GM13976 (cell line): Measurements from ENCODE around the gene FOXO3.
A peak's percentile ranks its signal among the peaks of the same experiment; 100 is the strongest.

ENCODE experiments used
- DNase-seq: peaks from one replicate; pipeline ENCODE4 v3.0.0; 2012; ENCODE audit warnings: low spot score
- CTCF ChIP-seq: IDR thresholded peaks from 2 replicates; pipeline ENCODE4 v1.5.1; 2012; ENCODE audit warnings: borderline replicate concordance, mild to moderate bottlenecking; ENCODE audit not compliant: insufficient read depth; ENCODE audit errors: extremely low read depth, missing control alignments, control extremely low read depth
- in situ Hi-C: fragments of 300-500 bp; cut with MboI; formaldehyde crosslinking; loops from one replicate; pipeline ENCODE4 v1.12.0; 2022; ENCODE audit warnings: low sequenced_read_pairs, mixed read lengths, inconsistent platforms; ENCODE audit not compliant: unreplicated experiment

The FOXO3 gene

DNA sequence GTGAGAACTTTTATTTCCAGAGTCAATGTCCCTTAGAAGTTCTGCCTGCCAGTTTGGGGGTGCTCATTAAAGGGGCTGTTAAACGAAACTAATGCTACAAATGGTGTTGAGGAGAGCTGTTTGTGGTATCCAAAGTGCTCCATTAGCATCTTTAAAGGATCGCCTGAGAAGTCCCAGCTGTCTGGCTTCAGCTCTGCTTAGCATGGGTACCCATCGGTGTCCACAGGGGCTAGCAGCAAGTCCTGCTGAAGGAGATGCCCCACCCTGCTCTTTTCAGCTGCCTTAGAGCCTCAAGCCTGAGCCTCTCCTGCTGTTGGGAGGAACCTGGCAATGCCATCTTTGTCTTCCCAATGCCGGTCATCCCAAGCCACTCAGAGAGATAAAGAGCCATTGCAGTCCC lies 111.1 kb downstream of the FOXO3 start:
- peak; percentile 6 for DNase-seq
- TF ChIP-seq CTCF = no peak
- in situ Hi-C loops = no loop called here

GRCh38 chr6:108672641-108673040 lies 111.9 kb downstream of the FOXO3 start:
- in situ Hi-C loops = no loop called here

GRCh38 chr6:108673153-108673552 lies 112.4 kb downstream of the FOXO3 start:
- no peak for TF ChIP-seq CTCF
- in situ Hi-C loops = no loop called here
- DNase-seq = peak; percentile 6

More at GRCh38 chr6:108672641-108673040, 111.9 kb downstream of the FOXO3 start:
- DNase-seq = no peak
- no peak for TF ChIP-seq CTCF

DNA sequence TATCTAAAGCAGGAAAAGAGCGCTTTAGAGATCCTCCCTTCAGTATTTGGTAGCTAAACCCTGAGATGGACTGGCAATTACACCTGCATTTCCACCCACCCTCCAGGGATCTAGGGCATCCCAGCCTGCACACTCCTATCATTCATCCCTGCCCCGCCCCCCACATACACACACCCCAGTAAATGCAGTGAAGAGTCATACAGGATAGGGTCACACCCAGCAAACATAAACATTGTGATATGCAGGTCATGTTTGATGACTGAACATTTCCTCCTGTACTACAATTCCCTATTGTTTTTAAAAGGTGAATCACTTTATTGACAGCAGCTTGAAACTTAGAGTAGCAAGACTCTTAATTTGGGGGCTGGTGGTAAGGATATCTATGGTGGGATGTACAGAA lies 112.9 kb downstream of the FOXO3 start:
- in situ Hi-C loops = no loop called here
- DNase-seq = peak; percentile 5
- no peak for TF ChIP-seq CTCF

DNA sequence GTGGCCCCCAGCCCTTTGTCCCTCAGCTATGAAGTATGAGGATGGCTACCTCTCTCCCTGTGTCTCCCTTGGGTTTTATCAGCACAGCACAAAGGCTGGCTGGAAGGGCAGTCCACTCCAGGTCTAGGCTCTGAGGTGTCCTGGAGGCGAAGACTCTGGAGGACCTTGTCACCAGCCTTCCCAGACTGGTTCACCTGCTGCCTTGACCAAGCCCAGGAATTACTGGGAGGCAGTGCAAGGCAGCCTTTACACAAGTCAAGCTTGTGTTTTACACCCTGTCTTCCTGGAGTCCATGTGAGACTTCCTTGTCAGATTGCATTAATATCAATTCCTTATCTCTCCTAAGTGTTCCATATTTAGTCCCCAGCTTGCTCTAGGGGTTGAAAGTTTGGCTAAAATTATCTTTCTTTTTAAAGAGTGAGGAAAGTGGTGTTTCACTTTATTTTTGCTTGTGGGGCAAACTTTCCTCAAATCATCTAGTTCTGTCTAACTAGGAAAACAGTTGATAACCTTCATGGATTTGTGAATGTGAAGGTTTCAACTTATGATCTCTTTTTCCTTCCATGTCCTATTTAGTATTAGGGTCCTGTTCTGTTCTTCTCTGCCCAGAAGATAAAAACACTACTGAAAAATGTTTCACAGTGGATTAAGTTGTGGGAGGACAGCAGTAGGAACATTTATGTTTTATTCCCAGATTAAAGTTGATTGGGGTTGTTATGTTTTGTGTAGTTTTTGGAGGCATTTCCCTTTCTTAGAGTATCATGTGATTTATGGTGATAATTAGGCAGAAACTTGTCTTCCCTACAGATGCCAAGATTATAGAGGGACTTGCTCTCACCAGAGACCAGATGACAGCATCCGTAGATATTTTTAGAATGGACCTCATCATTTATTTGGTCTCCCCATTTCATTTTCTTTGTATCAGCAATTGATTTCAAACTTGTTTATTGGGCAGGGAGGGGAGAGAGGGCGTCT lies 114.8 kb downstream of the FOXO3 start:
- in situ Hi-C loops = no loop called here
- DNase-seq = no peak
- no peak for TF ChIP-seq CTCF

DNA sequence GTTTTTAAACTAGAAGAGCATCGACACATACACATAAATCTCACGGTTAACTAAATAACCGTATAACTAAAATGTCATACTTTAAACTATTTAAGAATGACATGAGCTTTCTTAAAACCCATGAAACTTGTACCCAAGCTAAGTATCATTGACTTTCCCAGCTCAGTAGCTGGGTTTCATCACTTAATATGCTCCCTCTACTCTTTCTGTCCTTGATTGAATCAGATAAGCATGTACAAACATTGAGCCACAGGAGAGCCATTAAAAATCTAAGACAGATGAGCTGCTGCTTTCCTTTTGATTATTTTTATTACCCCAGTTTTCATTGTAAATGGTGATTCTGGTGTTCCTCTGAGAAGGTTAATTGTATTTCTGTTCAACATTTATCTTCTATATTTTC lies 115.8 kb downstream of the FOXO3 start:
- in situ Hi-C loops = no loop called here
- TF ChIP-seq CTCF = no peak
- no peak for DNase-seq
